COLO668 (cell line): ENCODE data around the gene VWF.

Source experiments
- DNase-seq: peaks from one replicate; lab custom pipeline; 2025; ENCODE audit not compliant: unreplicated experiment; lab: John Stamatoyannopoulos, UW

VWF gene

DNA sequence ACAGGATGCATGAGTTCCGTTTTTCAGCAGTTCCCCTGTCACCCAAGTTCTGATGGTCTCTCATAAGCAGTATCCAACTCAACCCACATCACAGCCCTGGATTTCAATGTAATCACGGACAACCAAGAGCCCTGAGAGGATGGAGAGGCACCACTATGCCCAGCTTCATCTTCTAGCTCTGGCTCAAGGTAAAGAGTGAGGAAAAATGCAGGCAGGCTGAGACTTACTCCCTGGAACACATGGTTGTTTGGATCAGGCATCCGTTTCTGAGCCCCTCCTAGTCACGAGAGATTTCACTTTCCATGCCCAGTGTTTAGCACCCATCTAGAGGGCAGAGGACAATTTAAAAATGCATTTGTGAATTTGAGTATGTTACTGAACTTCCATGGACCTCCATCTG is 224.4 kb downstream of the VWF start:
- no peak for DNase-seq

GRCh38 chr12:5899675-5900074 is 224.8 kb downstream of the VWF start:
- no peak for DNase-seq

DNA sequence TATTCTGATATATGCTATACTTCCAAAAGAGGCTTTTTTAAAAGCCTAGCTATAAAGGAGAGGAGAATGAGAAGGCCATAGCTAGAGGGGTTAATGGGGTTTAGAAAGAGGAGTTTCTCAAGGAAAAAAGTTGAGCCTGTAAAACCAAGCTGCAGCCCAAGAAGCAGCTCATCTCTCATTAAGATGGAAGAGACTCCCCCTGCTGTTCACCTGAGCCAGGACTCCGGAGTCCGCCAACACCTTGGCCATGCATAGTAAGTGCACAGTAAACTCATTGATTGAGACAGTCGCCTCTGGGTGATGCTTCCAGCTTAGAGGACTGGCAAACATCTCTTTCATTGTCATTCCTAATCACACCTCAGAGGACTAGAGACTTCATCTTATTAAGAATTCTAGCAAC is 225.6 kb downstream of the VWF start:
- no peak for DNase-seq
